GM21529 (cell line): ENCODE measurements around the gene STK24.
A peak's percentile ranks its signal among the peaks of the same experiment; 100 is the strongest.

Experiments used
- ATAC-seq: cut with Tn5 transposase; IDR thresholded peaks from one replicate; pipeline ENCODE4 v1.9.1; 2021; ENCODE audit not compliant: unreplicated experiment

STK24 gene

GRCh38 chr13:98535501-98536354 lies 41.2 kb downstream of the STK24 start:
- no peak for ATAC-seq

DNA sequence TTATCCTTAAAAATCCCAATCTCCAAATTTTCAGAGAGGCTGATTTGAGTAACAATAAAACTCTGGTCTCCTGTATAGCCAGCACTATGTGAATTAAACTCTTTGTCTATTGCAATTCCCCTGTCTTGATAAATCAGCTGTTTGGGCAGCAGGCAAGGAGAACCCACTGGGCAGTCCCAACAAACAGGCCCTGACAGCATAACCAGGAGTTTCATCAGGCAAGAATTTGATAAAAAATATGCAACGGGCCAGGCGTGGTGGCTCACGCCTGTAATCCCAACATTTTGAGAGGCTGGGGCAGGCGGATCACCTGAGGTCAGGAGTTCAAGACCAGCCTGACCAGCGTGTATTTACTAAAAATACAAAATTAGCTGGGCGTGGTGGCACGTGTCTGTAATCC lies 42.1 kb downstream of the STK24 start:
- ATAC-seq = no peak

DNA sequence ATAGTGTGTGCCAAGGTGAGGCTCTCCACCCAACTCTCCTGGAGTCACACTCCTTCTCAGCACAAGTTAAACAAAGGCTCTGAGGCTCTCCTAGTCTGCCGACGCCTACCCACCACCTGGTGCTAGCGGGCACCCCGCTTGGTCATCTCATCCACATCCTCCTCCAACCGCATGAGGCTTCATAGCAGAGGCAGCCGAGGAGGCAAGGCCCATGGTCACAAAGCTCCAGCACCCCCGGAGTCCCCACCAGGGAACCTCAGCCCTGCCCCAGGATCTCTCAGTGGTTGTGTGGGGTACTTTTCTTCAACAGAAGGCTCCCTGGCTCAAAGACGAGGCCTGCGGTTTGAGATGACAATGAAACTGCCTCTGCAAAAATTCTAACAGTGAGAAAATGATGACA lies 43.0 kb downstream of the STK24 start:
- ATAC-seq = no peak

- no peak for ATAC-seq
Measured at GRCh38 chr13:98532254-98532653, 44.7 kb downstream of the STK24 start.

- ATAC-seq = no peak
Measured at GRCh38 chr13:98530217-98530616, 46.7 kb downstream of the STK24 start.

- no peak for ATAC-seq
Measured at GRCh38 chr13:98529171-98529570, 47.7 kb downstream of the STK24 start.

- ATAC-seq = no peak
Measured at GRCh38 chr13:98528663-98529064, 48.2 kb downstream of the STK24 start.

- no peak for ATAC-seq
Measured at GRCh38 chr13:98527526-98527925, 49.4 kb downstream of the STK24 start.

GRCh38 chr13:98526182-98526512 lies 50.8 kb downstream of the STK24 start:
- peak; percentile 28 for ATAC-seq

GRCh38 chr13:98525456-98526181 lies 51.3 kb downstream of the STK24 start:
- ATAC-seq = peak; percentile 33

GRCh38 chr13:98524793-98525192 lies 52.1 kb downstream of the STK24 start:
- no peak for ATAC-seq

DNA sequence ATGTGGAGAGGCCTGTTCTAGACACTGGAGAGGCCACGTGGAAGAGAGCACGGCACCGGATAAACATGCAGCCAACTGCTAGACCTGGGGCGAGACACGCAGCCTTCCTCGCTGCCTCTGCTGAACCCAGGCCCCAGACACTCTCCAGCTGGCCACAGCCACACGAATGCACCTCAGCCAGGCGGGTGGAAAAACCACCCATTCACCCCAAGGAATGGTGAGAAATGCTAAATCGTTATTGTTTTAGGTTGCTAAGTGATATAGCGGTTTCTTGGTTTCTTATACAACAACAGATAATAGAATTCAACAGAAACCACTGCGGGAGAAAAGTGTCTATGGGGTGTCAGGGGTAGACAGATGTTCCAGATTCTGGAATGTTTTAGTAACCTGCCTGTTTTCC lies 52.5 kb downstream of the STK24 start:
- ATAC-seq = no peak

- ATAC-seq = peak; percentile 68
Measured at GRCh38 chr13:98523455-98524102, 53.3 kb downstream of the STK24 start.

DNA sequence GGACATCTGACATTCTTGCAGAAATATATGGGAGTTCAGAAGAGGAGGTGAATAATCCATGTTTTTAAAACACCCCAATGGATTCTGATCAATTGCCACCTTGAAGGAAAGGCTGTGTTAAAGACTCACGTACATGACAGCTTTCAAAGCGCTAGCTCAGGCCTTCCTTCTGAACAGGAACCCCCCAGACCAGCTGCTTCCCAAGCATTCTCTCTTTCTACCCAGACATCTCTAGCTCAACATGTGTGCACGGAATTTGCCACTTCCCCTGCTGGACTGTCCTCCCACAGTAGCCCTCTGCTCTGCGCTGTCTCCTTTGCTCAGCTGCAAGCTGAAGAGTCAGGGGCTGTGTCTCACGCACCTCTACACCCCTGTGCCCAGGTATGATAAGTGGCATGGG lies 54.5 kb downstream of the STK24 start:
- ATAC-seq = no peak

GRCh38 chr13:98521461-98522247 lies 55.3 kb downstream of the STK24 start:
- no peak for ATAC-seq

- no peak for ATAC-seq
Measured at GRCh38 chr13:98520674-98521449, 56.0 kb downstream of the STK24 start.

GRCh38 chr13:98519976-98520375 lies 56.9 kb downstream of the STK24 start:
- no peak for ATAC-seq

- peak; percentile 38 for ATAC-seq
Measured at GRCh38 chr13:98517576-98518310, 59.2 kb downstream of the STK24 start.

DNA sequence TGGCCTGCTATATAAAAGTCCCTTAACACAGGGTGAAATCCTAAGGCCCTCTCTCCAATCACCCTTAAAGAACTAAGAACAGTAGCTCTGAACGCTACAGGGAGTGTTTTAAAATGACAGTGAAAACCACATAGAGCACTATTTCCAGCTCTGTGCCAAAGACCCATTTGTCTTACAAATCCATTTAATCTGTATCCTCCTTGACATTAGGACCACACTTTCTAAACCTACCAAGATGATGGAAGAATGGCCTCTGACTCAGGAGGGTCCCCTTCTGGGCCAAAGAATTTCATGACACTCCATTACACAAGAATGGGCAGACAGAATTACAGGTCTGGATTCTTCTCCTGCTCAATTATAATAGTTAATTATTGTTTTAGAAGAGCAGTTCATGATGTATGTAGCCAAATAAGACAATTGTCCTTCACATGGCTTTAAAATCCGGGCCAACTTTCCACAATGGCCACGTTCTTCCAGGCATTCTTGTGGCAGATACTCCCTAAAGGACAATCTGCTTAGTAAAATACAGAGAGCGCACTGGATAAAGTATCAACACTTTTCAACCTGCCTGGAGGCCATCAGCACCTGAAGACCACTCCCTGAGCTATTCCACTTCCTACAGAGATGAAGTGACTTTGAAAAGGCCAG lies 61.0 kb downstream of the STK24 start:
- peak; percentile 27 for ATAC-seq
